A204.1 (cell line): ENCODE data around the gene MYCBPAP.

ENCODE experiments used
- FAIRE-seq: peaks from 2 replicates; lab custom pipeline; 2012; peaks lifted over from hg19 to GRCh38; lab: Jason Lieb, UNC

The MYCBPAP gene

DNA sequence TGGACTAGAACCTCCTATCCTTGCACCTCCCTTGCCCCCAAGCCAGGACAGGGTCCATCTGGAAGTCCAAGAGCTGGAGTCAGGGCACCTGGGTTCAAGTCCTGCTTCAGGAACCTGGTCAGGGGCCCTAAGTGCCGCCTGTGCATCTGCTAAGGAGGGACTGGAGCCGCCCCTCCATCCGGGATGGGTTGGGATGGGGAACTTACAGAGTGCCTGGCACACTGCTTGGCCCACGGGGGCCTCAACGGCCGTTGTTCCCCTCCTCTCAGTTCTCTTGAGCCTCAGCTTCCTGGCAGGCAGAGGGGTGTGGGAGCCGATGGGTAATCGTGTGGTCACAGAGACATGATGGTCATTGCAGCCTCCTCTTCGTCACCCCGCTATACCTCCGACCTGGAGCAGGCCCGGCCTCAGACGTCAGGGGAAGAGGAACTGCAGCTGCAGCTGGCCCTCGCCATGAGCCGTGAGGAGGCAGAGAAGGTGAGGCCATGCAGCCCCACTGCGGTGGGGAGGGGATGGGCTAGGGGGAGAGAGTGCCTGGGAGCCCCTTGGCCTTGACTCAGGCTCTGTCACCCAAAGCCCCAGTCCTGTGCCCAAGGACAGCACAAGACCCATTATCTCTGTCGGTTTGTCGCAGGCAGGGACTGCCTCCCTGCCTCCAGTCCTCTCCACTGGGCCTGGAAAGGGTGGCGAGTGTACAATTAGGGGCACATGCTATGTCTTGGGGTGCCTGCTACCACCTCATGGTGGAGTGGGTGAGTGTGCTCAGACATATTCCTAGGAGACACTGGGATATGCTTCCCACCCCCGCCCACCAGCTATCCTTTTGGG lies 29.7 kb downstream of the MYCBPAP start:
- no peak for FAIRE-seq

DNA sequence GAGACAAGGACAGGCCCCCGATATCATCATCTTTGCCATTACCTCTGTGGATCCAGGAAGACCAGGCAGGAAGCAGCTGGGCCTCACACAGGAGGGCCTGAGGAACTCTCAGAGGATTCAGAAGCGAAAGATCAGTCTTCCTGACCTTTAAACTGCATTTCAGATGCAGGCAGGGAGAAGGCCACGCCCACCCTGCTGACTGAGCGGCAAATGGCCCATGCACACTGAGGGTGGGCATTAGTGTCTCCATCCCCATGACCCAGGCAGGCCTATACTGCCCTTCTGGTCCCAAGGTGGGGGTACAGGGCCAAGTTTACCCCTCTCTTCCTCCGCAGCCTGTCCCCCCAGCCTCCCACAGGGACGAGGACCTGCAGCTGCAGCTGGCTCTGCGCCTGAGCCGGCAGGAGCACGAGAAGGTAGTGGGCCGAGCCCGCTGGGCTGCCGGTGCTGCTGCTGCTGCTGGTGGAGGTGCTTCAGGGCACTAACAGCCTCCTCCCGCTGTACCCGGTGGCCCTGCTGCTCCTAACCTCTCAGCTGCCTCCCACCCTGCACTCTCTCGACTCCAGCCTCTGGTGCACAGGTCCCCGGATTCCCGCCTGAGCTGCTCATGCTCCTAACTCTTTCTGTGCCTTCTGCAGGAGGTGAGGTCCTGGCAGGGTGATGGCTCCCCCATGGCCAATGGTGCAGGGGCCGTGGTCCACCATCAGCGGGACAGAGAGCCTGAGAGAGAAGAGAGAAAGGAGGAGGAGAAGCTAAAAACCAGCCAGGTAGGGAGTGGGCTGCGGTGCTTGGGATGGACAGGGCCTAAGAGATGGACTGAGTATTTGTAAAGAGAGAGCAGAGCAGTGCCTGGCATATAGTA lies 30.5 kb downstream of the MYCBPAP start:
- no peak for FAIRE-seq

DNA sequence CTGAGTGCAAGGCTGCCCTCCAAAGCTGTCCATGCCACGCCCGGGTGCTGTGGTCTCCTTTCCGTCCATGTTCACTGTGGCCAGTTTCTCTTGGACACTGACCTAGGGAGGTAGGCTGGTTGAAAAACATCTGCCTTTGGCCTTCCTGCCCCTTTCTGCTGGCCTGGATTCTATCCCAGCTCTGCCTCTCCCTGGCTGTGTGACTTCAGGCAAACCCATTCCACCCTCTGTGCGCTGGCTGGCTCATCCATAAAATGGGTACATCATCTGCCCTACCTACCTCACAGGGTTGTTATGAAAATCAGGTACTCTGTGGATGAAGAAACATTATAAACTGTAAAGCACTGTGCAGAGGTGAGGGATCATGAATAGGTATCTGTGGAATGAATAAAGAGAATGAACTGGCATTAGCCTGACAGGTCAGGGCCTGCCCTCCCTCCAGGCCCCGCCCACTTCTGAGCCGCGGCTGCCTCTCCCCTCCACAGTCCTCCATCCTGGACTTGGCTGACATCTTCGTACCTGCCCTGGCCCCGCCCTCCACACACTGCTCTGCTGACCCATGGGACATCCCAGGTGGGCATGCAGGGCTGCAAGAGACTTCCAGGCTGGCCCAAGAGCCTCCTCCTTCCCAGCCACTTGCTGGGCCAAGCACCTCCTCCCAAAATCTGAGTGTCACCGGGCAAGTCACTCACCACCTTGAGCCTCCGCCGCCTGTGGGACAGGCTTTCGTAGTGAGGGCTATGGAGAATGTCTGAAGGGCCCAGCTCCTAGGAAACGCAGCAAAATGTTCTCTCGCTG lies 31.7 kb downstream of the MYCBPAP start:
- FAIRE-seq = no peak

DNA sequence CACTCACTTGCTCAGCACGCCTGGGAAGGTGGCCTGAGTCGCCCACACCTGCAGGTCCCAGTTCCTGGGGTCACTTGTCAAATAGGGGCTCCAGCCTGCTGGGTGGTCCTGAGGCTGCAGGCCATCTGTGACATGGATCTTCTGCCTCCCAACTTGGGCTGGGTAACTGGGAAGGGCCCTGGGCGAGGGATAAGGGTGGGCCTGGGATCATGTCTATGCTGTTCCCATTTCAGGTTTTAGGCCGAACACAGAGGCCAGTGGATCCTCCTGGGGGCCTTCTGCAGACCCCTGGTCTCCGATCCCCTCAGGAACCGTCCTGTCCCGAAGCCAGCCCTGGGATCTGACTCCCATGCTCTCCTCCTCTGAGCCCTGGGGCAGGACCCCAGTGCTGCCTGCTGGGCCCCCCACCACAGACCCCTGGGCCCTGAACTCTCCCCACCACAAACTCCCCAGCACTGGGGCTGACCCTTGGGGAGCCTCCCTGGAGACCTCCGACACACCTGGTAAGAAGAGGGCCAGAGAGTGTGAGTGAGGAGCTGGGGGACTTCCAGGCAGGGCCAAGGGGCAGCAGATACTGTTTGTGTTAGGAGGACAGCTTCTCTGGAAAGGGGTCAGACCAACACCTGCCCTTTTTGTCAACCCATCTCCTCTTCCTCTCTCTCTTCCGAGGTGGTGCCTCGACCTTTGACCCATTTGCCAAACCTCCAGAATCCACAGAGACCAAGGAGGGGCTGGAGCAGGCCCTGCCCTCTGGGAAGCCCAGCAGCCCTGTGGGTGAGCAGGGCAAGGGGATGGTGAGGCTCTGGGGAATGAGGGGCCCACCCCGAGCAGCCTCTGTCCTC lies 32.5 kb downstream of the MYCBPAP start:
- no peak for FAIRE-seq

DNA sequence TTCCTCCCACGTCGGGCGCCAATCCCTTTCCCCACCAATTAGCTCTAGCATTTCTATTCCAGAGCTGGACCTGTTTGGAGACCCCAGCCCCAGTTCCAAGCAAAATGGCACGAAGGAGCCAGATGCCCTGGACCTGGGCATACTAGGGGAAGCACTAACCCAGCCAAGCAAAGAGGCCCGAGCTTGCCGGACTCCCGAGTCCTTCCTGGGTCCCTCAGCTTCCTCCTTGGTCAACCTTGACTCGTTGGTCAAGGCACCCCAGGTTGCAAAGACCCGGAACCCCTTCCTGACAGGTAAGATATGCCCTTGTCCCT lies 33.1 kb downstream of the MYCBPAP start:
- FAIRE-seq = no peak

DNA sequence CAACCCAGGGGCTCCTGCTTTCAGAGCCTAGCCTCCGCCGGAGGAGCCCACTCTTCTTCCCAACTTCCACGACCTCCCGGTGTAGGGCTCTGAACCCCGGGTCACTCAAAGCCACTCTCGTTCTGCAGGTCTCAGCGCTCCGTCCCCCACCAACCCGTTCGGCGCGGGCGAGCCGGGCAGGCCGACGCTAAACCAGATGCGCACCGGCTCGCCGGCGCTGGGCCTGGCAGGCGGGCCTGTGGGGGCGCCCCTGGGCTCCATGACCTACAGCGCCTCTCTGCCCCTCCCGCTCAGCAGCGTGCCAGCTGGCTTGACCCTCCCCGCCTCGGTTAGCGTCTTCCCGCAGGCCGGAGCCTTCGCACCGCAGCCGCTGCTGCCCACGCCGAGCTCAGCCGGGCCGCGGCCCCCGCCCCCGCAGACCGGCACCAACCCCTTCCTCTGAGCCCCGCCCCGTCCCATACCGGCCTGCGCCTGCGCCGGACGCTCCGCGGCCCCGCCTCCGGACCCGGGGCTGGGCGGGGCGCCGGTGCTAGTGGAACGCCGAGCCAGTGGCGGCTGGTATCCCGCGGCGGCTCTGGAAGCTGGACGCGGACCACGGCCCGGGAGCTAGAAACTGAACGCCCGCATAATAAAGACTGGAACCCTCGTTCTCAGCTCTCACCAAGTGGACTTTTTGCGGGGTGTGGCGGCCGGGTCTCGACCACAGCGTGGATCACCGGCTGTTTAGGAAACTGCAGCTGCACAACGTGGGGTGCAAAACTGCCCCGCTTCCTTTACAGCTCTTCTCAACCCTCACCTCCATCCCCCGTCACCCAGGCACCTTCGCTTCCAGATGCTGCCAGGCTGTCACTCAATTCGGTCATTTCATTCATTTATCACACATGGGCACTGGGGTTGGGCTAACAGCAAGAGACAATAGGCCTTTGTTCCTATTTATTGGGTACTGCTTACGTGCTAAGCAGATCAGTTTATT lies 33.8 kb downstream of the MYCBPAP start:
- no peak for FAIRE-seq

DNA sequence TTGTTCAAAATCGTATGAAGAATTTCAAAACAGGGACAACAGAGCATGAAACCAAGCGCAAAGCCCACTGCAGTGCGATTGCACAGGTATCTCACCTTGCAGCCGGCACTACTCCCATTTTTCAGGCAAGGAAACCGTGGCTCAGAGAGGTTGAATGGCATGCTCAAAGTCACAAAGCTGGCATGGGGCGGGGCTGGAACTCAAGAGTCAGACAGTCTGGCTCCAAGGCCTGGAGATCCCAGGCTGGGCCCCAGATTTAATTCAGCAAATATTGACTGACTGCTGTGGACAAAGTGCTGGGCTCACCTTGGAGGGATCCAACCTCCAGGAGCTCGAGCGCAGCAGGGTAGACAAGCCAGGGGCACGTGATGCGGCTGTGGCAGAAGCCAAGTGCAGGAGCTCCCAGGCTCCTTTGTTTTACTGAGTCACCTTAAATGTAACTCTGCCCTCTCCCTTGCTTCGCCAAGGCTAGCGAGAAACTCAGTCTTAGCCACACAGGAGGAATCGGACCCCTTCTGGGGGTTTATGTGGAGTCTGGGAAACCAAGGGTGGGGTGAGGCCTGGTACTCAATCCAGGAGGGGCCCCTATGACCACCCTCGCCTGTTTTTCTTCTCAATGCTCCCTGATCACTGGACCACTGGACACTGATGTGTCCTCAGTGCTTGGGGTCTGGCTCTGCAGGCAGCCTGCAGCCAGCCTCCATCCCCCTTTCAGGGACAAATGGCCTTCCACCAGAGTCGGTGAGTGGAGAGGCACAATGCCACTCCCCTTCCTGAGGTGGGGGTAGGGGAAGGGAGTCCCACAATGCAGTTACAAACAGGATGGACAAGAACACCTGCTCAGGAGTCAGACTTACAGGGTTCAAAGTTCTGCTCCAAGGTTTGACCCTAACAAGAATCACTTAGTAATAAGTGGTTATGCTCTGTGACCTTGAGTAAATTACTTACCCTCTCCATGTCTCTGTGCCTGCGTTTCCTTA lies 34.8 kb downstream of the MYCBPAP start:
- no peak for FAIRE-seq

DNA sequence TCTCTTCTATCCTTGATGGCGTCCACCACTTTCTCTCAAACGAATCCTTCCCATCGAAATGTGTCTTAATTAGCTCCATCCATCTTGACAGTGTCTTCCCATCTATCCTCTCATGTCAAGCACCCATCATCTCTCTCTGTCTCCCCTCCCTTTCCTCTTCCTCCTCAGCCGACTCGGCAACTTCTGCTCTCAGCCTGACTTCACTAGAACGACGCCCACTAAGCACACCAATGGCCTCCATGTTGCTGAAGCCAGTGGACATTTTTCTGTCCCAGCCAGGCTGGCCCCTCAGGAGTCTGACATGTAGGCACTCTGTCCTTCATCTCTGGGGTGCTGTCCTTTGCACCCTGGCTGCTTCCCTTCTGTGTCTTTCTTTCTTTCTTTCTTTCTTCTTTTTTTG lies 36.3 kb downstream of the MYCBPAP start:
- FAIRE-seq = no peak

DNA sequence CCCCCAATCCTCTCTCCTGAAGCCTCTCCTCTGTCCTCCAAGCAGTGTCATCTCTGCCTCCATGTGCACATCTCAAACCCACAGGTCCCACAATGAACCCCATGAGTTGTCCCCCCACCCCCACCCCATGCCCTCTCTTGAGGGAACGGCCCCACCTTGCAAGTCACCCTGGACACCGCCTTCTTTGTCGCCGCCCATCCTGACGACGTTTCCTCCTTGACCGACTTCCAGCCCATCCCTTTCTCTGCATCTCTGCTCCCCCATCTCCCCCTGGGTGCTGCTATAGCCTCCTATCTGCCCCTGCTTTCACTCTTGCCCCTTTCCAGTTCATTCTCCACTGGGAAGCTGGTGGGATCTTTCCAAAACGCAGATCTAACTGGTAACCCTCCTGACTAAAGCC lies 37.1 kb downstream of the MYCBPAP start:
- no peak for FAIRE-seq

DNA sequence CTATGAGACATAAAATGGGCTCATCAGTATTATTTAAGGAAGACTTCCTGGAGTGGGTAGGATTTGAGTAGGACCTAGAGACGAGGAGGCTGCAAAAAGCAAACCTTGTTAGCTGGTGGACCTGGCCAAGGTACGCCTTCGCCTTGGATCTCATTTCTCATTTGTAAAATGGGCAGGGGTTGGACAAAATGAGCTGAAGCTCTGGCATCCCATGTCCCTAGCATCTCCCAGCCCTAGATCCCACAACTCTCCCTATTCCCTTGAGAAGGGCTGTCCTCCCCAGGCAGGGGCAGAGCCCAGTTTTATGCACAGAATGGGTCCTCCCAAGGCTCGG lies 38.4 kb downstream of the MYCBPAP start:
- FAIRE-seq = no peak

DNA sequence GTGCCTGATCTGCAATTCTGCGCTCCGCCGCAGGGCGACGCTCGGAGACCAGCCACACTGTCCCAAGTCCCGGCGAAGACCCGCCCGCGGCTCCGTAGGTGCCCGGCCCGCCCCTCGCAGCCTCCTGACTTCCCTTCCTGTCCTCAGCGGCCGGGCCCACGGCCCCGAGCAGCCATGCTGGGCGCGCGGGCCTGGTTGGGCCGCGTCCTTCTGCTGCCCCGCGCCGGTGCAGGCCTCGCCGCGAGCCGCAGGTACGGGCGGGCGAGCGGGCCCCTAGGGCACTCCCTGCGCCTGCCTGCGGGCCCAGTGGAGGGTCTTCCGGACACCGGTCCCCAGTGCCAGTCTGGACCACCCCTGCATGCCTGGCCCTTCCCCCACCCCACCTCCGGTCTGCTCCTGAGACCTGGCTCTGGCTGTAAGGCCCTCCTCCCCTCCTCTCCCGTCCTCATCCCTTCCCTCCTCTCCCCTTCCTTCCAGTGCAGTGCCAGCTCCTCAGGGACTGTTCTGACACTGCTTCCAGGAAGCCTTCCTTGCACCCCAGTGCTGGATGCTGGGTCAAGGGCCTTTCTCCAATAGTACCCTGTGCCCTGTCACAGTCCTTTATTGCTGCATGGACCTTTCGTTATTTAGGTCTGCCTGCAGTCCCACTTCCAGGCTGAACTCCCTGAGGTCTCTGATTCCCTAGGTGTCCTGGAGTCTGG lies 38.9 kb downstream of the MYCBPAP start, which contains the start of gene SPATA20:
Gene SPATA20 (plus strand): TSS at position 140 of the 701 bp plus-strand sequence. CDS start 35 bp downstream, at position 175.
- no peak for FAIRE-seq

DNA sequence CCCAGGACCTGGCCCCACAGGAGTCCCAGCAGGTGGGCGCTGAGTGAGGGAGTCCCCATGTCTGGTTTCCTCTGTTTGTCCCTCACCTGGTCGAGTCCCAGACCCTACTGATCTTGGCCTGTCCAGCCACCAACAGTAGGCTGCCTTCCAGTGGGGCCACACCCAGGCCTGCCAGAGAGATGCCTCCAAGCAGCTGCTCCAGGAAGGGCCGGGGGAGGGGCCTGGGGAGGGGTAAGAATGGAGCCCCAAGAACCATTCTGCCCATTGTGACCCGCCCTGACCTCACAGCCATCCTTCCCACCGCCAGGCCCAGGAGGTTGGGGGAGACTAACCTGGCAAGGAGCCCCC lies 39.5 kb downstream of the MYCBPAP start:
- no peak for FAIRE-seq

DNA sequence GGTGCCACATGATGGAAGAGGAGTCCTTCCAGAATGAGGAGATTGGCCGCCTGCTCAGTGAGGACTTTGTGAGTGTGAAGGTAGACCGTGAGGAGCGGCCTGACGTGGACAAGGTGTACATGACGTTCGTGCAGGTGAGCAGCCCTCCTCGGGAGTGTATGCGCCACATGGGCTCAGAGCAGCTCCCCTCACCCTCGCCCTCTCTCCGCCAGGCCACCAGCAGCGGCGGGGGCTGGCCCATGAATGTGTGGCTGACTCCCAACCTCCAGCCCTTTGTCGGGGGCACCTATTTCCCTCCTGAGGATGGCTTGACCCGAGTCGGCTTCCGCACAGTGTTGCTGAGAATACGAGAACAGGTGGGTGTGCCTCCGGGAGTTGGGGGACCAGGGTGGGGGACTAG lies 40.6 kb downstream of the MYCBPAP start:
- no peak for FAIRE-seq

DNA sequence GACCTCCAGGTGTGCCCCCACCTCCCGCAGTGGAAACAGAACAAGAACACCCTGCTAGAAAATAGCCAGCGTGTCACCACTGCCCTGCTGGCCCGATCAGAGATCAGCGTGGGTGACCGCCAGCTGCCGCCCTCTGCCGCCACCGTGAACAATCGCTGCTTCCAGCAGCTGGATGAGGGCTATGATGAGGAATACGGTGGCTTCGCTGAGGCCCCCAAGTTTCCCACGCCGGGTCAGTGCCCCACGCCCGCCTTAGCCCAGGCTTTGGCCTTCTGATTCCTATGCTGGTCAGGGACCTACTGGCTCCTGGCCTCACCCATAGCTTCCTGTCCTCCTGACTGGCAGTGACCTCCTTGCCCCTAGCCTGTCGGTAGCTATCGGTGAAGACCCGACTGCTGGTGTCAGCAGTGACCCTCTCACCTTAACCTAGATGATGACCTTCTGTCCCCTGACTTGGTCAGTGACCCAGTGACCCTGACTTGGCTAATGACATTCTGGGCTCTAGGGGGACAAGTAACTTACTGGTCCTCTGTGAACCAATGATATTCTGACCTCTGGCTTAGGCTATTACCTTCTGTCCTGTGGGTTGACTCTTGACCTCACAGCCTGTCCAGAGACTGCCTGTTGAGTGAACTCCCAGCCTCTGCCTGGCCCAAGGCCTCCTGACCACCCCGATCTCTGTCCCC lies 41.2 kb downstream of the MYCBPAP start:
- no peak for FAIRE-seq

DNA sequence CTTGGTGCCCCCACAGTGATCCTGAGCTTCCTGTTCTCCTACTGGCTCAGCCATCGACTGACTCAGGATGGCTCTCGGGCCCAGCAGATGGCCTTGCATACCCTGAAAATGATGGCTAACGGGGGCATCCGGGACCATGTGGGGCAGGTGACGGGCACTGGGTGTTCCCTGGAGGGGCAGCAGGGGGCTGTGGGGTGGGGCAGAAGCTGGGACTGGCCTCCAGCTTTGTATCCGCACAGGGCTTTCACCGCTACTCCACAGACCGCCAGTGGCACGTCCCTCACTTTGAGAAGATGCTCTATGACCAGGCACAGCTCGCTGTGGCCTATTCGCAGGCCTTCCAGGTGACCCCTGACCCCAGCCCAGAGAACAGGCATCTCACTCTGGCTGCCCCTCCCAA lies 41.7 kb downstream of the MYCBPAP start:
- FAIRE-seq = no peak

DNA sequence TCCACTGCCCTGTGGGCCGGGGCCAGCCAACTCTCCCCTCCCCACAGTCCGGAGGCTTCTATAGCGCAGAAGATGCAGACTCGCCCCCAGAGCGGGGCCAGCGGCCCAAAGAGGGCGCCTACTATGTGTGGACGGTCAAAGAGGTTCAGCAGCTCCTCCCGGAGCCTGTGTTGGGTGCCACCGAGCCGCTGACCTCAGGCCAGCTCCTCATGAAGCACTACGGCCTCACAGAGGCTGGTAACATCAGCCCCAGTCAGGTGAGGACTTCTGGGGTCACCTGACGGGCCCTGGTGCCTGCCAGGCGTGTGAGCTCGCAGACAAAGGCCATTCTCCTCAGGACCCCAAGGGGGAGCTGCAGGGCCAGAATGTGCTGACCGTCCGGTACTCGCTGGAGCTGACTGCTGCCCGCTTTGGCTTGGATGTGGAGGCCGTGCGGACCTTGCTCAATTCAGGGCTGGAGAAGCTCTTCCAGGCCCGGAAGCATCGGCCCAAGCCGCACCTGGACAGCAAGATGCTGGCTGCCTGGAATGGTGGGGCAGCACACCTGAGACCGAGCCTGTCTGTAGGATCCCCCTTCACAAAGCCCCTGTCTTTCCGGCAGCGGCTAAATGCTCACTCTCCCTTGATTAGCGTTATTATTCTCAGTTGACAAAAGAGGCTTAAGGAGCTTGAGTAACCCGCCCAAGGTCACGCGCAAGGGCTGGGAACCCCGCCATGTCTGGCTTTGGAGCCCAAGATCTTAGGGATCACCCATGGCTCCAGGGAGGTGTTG lies 42.6 kb downstream of the MYCBPAP start:
- FAIRE-seq = no peak

DNA sequence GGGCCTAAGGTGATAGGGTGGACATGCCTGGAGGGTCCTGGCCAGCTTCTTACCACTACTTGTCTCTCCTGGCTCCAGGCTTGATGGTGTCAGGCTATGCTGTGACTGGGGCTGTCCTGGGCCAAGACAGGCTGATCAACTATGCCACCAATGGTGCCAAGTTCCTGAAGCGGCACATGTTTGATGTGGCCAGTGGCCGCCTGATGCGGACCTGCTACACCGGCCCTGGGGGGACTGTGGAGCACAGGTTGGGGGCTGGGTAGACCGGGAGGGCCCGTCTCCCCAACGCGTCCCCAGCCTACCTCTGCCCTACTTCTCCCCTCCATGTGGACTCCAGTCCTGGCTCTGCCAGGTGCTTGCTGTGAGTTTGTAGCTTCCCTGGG lies 43.2 kb downstream of the MYCBPAP start:
- FAIRE-seq = no peak

DNA sequence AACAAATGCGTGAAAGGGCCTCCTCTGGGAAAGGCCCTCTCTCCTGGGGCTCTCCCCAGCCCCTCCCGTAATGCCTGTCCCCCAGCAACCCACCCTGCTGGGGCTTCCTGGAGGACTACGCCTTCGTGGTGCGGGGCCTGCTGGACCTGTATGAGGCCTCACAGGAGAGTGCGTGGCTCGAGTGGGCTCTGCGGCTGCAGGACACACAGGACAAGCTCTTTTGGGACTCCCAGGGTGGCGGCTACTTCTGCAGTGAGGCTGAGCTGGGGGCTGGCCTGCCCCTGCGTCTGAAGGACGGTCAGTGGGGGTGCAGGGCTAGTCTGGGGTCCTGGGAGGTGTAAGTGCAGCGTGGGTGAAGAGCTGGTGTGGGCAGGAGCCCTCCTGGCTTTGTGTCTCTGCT lies 43.6 kb downstream of the MYCBPAP start:
- no peak for FAIRE-seq
